Adrenal gland (tissue), 19 donors: ENCODE results near the gene B3GNT8. TPM values are rescaled to one million over a fixed set of nuclear protein-coding genes. Genes with fewer than 3 reads are reported as not detected.
"Not testable (repeated sequence)": the region's sequence is repeated elsewhere in the genome, so short reads cannot be mapped to it uniquely, and the experiment has no call there.

ENCODE experiments used
- DNase-seq, 7 donors: peaks; one replicate each; pipeline ENCODE4 v3.0.0-alpha.2; 2019 to 2020
- H3K27ac ChIP-seq, 5 donors: fragments of 200-600 bp; sonication (generic) in 4 of 5; 1 replicate in 3 of 5; 2 replicates in 2 of 5; pipeline versions ENCODE4 v1.5.1 to v1.8.0; 2016 to 2020; ENCODE audit warnings: mild to moderate bottlenecking in 1 of 5
- H3K27me3 ChIP-seq: fragments of 200-600 bp; 2 replicates; pipeline ENCODE4 v1.8.0; 2021
- H3K36me3 ChIP-seq, 2 donors: fragments of 200-600 bp; replicated peaks in 1 of 2; 1 replicate in 1 of 2; 2 replicates in 1 of 2; pipeline versions ENCODE4 v1.5.1 to v1.8.0; 2018 to 2022
- H3K4me1 ChIP-seq, 2 donors: fragments of 200-600 bp; replicated peaks in 1 of 2; 1 replicate in 1 of 2; 2 replicates in 1 of 2; pipeline versions ENCODE4 v1.5.1 to v1.8.0; 2018 to 2021
- H3K4me3 ChIP-seq, 4 donors: fragments of 200-600 bp; sonication (generic) in 3 of 4; one replicate each; pipeline ENCODE4 v1.5.1; 2016 to 2018
- H3K9me3 ChIP-seq, 3 donors: fragments of 200-600 bp; sonication (generic) in 1 of 3; replicated peaks in 1 of 3; 1 replicate in 2 of 3; 2 replicates in 1 of 3; pipeline versions ENCODE4 v1.5.1 to v1.8.0; 2016 to 2021
- CTCF ChIP-seq, 6 experiments: fragments of 450-650 bp in 4 of 6; fragments of 200-600 bp in 2 of 6; sonication (generic) in 1 of 6; IDR thresholded peaks; 1 replicate in 5 of 6; 2 replicates in 1 of 6; pipeline versions ENCODE4 v1.5.1 to v1.8.0; 2016 to 2021; ENCODE audit warnings: antibody characterized with exemption in 6 of 6, mild to moderate bottlenecking in 2 of 6, moderate library complexity in 1 of 6
- POLR2A ChIP-seq, 2 donors: fragments of 450-650 bp; IDR thresholded peaks; one replicate each; pipeline ENCODE4 v1.6.1; 2017; ENCODE audit warnings: antibody characterized with exemption in 2 of 2, mild to moderate bottlenecking in 2 of 2, moderate library complexity in 1 of 2
- WGBS, 4 donors: extraction: QIAGEN DNeasy Blood & Tissue Kit in 2 of 4; methylation state at CpG; one replicate each; pipeline versions ENCODE4 v1.1.5 to v1.1.7; 2013 to 2017; 5-methylcytosine and 5-hydroxymethylcytosine counted together
- intact Hi-C, 2 donors: fragments of 100-400 bp; cut with DNase I; formaldehyde crosslinking; loops; one replicate each; pipeline versions ENCODE4 v1.14.1 to v1.15.0; 2022 to 2023
- long read RNA-seq, 10 donors: library from polyadenylated mRNA in 3 of 10; unstranded in 2 of 10; stranded (forward) in 1 of 10; transcript quantifications; one replicate each; pipeline ENCODE4 v2.0.0 and lab custom pipeline, GENCODE V29; 2021 to 2026
- polyA plus RNA-seq, 3 donors: library from polyadenylated mRNA; stranded (reverse); fragments of 200-250 nt in 2 of 3; fragments of 350-450 nt in 1 of 3; fragmentation: Illumina TruSeq in 1 of 3; extraction: RNeasy Lipid Tissue Mini Kit (QIAGEN cat#74804) in 1 of 3; gene quantifications; one replicate each; pipeline ENCODE4 v1.2.3, GENCODE V29; 2013 to 2014
- total RNA-seq, 9 donors: library from RNA; depleted of rRNA in 4 of 9; stranded (reverse); fragments of >200 nt in 4 of 9; fragments of 120-200 nt in 1 of 9; fragmentation: NEBNext Ultra II Directional in 1 of 9; extraction: Animal tissue kit (Norgen Biotek cat#: 25700) in 1 of 9; gene quantifications; one replicate each; pipeline versions ENCODE4 v1.1.0 to v1.2.4, GENCODE V29; 2013 to 2023
- donor health status: healthy with polysubstance abuse.
- donor health status: Bipolar disorder and iron deficiency.
- donor health status: DM: yes; HTN: yes; CAD: no.
- donor health status: DM: no; HTN: no; CAD: no.
- donor health status: DM: no; HTN: no; CAD: no.
- donor health status: DM: yes; HTN: yes; CAD: no.

B3GNT8 gene
- 1 to 10 TPM in 7 of 9 donors, under 1 TPM in 2; 0.30 to 6.5 (median 2.0) TPM for total RNA-seq
- 1 to 10 TPM in 2 of 3 donors, under 1 TPM in 1; 0.15 to 3.5 (median 1.2) TPM for polyA plus RNA-seq
- long read RNA-seq, donor 1 = 0 reads
- long read RNA-seq, donor 2 = 0 reads
- long read RNA-seq, donor 3 = 0 reads
- long read RNA-seq, donor 4, partial matches to known transcripts = 4 of 5 reads
- long read RNA-seq, donor 4, other reads (novel, unspliced or antisense) = 0 of 5 reads
- long read RNA-seq, donor 5, partial matches to known transcripts = 2 of 5 reads
- long read RNA-seq, donor 5, other reads (novel, unspliced or antisense) = 2 of 5 reads
- long read RNA-seq, donor 6, partial matches to known transcripts = 0 of 1 reads
- long read RNA-seq, donor 6, other reads (novel, unspliced or antisense) = 0 of 1 reads
- long read RNA-seq, donor 7, partial matches to known transcripts = 0 of 1 reads
- long read RNA-seq, donor 7, other reads (novel, unspliced or antisense) = 0 of 1 reads
- long read RNA-seq, donor 8 = 0 reads
- long read RNA-seq, donor 9 = 0 reads
- long read RNA-seq, donor 10 = 0 reads

DNA sequence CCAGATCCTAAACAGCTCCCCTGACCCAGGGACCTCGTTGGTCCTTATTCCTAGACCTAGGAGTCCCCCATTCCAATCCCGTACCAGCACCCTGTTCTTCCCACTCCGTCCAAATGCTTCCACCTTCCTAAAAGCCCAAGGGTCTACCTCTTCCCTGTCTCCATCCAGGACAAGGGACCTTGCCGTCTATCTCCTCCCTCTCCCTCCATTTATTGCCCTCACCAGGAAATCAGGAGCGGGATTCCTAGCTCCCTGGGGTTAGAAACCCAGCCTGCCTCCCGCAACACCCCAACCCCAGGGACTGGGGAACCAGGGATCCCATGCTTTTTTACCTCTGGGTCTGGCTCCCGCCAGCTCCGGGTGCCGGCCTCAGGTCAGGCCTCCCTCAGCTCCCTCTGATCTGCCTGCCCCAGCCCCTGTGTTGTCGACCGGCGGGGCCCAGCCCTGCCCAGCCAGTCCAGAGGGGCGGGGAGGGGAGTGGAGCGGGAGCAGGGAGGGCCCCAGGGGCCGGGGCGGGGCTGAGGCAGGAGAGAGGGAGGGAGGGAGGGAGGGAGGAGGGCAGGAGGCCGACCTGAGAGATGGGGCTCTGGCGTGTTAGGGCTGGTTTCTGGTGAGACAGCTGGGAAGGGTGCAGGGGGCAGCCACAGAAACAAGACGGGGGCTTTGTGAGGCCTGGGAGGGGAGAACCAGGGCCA is at the start of gene B3GNT8:
B3GNT8 (minus strand) TSS at position 423 of the 695 bp plus-strand sequence. CDS start 596 bp downstream, outside the sequence.
- no peak for TF ChIP-seq CTCF (IDR thresholded peaks at IDR 0.05)
- TF ChIP-seq POLR2A (IDR thresholded peaks at IDR 0.05) = peak in 1 of 2 donors; percentile 57
- Histone ChIP-seq H3K36me3 (peaks cover 0 to 36% of the 10 kb centered on the region in 2 donors), H3K9me3 (no peaks in the 10 kb centered on the region), H3K4me1 (peaks cover 15 to 32% of the 10 kb centered on the region in 2 donors), H3K27ac (peak within 1 kb of the TSS in 4 of 5 donors; percentile 6 to 61 (median 30)), H3K27me3 (no peaks in the 10 kb centered on the region), H3K4me3 (peak within 1 kb of the TSS in 2 of 4 donors; percentile 4 to 38)
- peak; percentile 74 to 91 (median 85) for DNase-seq
- WGBS, 4 donors = 18 to 22% (median 20%) methylated on average over 14 to 19 of the region's 19 CpGs
- intact Hi-C loops = loop anchor here in 1 of 2 donors (5.0 to 10.0 kb wide), 2 partner anchors 35 to 52 kb away; partner anchors contain the start of gene TMEM91

DNA sequence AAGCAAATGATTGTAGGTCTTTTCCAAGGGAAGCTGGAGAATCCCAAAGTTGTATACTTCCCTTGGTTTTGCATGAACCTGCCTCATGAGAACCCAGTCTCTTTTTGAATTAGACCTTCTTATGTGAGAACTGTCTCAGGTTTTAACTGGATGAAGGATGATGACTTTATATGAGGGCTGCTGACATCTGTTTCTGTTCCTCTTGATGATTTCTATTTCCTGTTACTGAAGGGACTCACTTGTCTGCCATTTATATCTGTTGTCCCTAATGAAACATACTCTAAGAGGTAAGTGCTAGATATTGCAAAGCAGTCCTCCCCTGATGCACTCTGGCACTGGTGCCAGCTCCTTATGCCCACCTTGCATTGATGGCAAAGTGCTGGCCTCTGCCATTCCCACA is 49.4 kb upstream of the B3GNT8 start:
- H3K4me3 ChIP-seq = no peak overlapping the region
- DNase-seq = no peak
- no peak for TF ChIP-seq CTCF (IDR thresholded peaks at IDR 0.05)
- no peak for TF ChIP-seq POLR2A (IDR thresholded peaks at IDR 0.05)
- H3K27me3 ChIP-seq = peaks cover 19% of the 10 kb centered on the region
- peaks cover 0 to 7% of the 10 kb centered on the region in 2 donors for H3K4me1 ChIP-seq
- no peaks in the 10 kb centered on the region for H3K9me3 ChIP-seq
- no peaks in the 10 kb centered on the region for H3K36me3 ChIP-seq
- H3K27ac ChIP-seq = no peak overlapping the region
- intact Hi-C loops = no loop called here

DNA sequence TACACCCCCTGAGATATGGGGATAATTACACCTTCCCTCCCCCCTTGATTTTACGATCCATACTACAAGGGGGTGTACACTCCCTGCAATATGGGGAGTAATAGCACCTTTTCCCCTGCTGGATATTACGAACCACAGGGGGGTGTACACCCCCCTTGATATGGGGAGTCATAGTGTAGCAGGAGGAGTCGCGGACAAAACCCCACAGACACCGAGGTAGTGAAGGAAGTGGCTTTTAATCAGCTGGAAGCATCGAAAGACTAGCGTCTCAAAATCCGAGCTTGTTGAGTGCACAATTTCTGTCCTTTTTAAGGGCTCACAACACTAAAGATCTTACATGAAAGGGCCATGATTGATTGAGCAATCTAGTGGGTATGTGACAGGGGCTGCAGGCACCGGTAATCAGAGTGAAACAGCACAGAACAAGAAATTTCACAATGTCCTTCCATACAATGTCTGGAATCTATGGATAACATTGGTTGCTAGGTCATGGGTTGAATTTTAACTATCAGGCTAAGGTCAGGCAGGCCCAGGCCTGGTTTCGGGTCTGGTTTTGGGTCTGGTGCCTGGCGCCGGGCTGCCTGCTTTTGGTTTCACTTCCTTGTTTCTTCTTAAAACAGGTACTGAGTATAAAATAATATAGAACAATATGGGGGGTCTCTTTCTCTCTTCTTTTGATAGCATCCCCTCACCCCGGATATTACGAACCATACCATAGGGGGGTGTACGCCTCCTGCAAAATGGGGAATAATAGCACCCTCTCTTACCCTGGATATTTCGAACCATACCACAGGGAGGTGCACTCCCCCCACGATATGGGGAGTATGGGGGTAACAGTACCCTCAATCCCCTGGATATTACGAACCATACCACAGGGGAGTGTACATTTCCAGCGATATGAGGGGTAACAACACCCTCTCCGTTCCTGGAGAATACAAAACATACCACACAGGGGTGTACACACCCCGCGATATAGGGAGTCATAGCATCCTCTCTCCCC is 36.4 kb upstream of the B3GNT8 start:
- DNase-seq = peak in 1 of 7 donors; percentile 18
- H3K27me3 ChIP-seq = peaks cover 32% of the 10 kb centered on the region
- H3K36me3 ChIP-seq, H3K27ac ChIP-seq, H3K4me1 ChIP-seq, intact Hi-C loops, H3K9me3 ChIP-seq, H3K4me3 ChIP-seq: not testable (repeated sequence)
- 67 to 78% (median 77%) methylated on average over 20 to 22 of the region's 22 CpGs for WGBS, 4 donors

DNA sequence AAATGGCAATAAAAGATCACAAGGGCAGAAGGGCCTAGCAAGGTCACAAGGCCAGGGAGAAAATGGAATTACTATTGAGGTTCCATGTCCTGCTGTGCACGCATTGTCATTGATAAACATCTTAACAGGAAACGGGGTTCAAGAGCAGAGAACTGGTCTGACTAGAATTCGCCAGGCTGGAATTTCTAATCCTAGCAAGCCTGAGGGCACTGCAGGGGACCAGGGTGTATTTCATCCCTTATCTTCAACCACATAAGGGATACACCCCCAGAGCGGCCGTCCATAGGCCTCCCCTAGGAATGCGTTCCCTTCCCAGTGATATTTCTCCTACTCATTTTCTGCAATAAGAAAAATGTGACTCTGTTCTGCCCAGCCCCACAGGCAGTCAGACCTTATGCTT is 35.3 kb upstream of the B3GNT8 start:
- Histone ChIP-seq H3K4me1 (no peaks in the 10 kb centered on the region), H3K27ac (no peak overlapping the region), H3K4me3 (no peak overlapping the region), H3K9me3 (no peaks in the 10 kb centered on the region), H3K36me3 (no peaks in the 10 kb centered on the region), H3K27me3 (peaks cover 30% of the 10 kb centered on the region)
- DNase-seq = no peak
- intact Hi-C loops = no loop called here
- TF ChIP-seq POLR2A (IDR thresholded peaks at IDR 0.05) (no peak), CTCF (IDR thresholded peaks at IDR 0.05) (no peak)
- WGBS, 4 donors = 65 to 78% (median 70%) methylated on average over 6 of the region's 6 CpGs
